NB4 (cell line): ENCODE results near the gene NEK8.

Source experiments
- DNase-seq: peaks from one replicate; pipeline ENCODE4 v3.0.0; 2010; ENCODE audit warnings: low read depth
- H3K4me3 ChIP-seq: one replicate; pipeline ENCODE4 v1.5.1; 2011; ENCODE audit warnings: mild to moderate bottlenecking, low read depth, low read length, moderate library complexity
- CTCF ChIP-seq: IDR thresholded peaks from one replicate; pipeline ENCODE4 v1.5.1; 2012; ENCODE audit warnings: low read depth, low read length
- MAX ChIP-seq: IDR thresholded peaks from 2 replicates; pipeline ENCODE4 v1.6.1; 2011; ENCODE audit warnings: low read depth, low read length
- MYC ChIP-seq: IDR thresholded peaks from 2 replicates; pipeline ENCODE4 v1.6.1; 2011; ENCODE audit warnings: low read depth, low read length
- POLR2A ChIP-seq: IDR thresholded peaks from 2 replicates; pipeline ENCODE4 v1.6.1; 2011; ENCODE audit warnings: mild to moderate bottlenecking; ENCODE audit not compliant: insufficient read length; ENCODE audit errors: extremely low read depth

NEK8 gene

GRCh38 chr17:28725166-28725659, 3.4 kb upstream of the NEK8 start:
- TF ChIP-seq CTCF (peak; percentile 6), MYC (no peak), MAX (no peak), POLR2A (peak; percentile 47)
- peak; percentile 88 for DNase-seq
- peak overlapping the region; percentile 75 for H3K4me3 ChIP-seq

GRCh38 chr17:28725660-28726225, 2.8 kb upstream of the NEK8 start:
- peak; percentile 92 for DNase-seq
- TF ChIP-seq MYC (peak; percentile 94), POLR2A (peak; percentile 81), MAX (peak; percentile 96), CTCF (no peak)
- H3K4me3 ChIP-seq, result peak overlapping the region; percentile 75

GRCh38 chr17:28726226-28726626, 2.4 kb upstream of the NEK8 start, which contains the start of gene TLCD1:
Gene TLCD1, minus strand, starts transcription at chr17:28726233. Its CDS starts 136 bp downstream, at chr17:28726097.
- H3K4me3 ChIP-seq, result peak within 1 kb of the TSS; percentile 82
- peak; percentile 79 for DNase-seq
- TF ChIP-seq MYC (no peak), MAX (no peak), POLR2A (no peak), CTCF (no peak)

- peak overlapping the region; percentile 82 for H3K4me3 ChIP-seq
- peak; percentile 97 for DNase-seq
- TF ChIP-seq POLR2A (no peak), MYC (peak; percentile 38; the same call in 1 of the 2 replicates), MAX (peak; percentile 31; the same call in 1 of the 2 replicates), CTCF (peak; percentile 98)
Observed at GRCh38 chr17:28726627-28727491, 1.7 kb upstream of the NEK8 start.

- no peak overlapping the region for H3K4me3 ChIP-seq
- no peak for TF ChIP-seq MAX
- TF ChIP-seq CTCF, result no peak
- TF ChIP-seq MYC, result no peak
- TF ChIP-seq POLR2A, result no peak
- no peak for DNase-seq
Observed at GRCh38 chr17:28729950-28730330, 1.4 kb downstream of the NEK8 start.
